ENCODE measurements around the gene GRB10.

DNA sequence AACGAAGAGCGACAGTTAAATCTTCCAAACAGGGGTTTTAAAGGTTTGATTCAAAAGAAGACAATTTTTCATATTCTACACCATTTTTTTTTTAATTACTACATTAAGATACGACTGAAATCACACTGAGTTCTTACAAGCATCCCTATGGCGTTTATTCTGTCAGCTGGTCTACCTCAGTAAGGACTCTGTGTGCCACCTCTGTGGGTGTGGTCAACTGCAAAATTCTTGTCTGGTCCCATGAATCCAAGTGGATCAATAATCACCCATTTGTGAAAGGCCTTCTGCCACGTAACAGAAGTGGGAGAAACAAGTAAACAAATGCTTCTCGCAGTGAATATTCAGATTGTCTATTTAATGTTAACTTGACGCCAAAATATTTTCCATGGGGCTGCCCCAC lies 104.1 kb downstream of the GRB10 start:
- TF ChIP-seq CTCF (IDR thresholded peaks at IDR 0.05) = no peak
- no peak for TF ChIP-seq POLR2A (IDR thresholded peaks at IDR 0.05)
